ENCODE measurements around the gene TTC39B. TPM values are rescaled to one million over a fixed set of nuclear protein-coding genes. Genes with fewer than 3 reads are reported as not detected.

TTC39B gene
- total and polyA plus RNA-seq, 2 of the 8 experiments (the other 6 are each of a cell fraction or from before 2014, with no cell fraction given) = 1.6 to 10.9 TPM

DNA sequence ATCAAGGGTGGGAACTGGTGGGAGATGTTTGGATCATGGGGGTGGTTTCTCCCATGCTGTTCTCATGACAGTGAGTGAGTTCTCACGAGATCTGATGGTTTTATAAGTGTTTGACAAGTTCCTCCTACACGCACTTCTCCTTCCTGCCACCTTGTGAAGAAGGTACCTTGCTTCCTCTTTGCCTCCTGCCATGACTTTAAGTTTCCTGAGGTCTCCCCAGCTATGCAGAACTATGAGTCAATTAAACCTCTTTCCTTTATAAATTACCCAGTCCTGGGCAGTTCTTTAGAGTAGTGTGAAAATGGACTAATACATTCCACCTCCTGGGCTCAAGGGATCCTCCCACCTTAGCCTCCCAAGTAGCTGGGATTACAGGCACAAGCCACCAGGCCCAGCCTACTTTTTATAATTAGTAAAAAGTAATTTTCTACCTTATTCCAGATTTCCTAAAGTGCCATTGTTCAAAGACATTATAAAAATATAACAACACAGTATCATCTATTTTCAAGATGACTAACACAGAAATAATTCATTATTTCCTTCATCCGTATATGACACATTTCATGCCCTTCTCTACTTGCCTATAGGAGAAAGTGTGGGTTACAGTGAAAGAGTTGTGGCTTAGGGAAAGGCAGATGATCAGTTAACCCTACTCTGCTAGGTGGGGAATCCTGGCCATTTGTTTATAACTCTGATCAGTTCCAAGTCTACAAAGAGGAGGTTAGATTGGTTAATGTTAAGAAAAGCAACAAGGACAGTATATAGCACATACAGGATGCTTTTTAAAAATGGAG, 99.9 kb downstream of the TTC39B start:
- H3K56ac ChIP-seq (replicated peaks; ENCODE audit: insufficient read length, low read depth, low read length) = no peak overlapping the region
- DNase-seq (ENCODE audit: low read depth in 1 of 2, low spot score in 2 of 2) (no peak), FAIRE-seq (no peak)
- H3K23ac ChIP-seq (ENCODE audit: insufficient read length) = no peak overlapping the region
- H2BK15ac ChIP-seq (ENCODE audit: low read length) = no peak overlapping the region
- no peaks in the 10 kb centered on the region for H3K79me1 ChIP-seq (ENCODE audit: low read depth, low read length)
- H3K23me2 ChIP-seq (ENCODE audit: low read depth, low read length) = no peaks in the 10 kb centered on the region; the same call in 1 of the 2 replicates
- H3K9me3 ChIP-seq (ENCODE audit: insufficient read depth in 2 of 2, low read depth in 1 of 2, low read length in 1 of 2) = no peaks in the 10 kb centered on the region; a peak in 1 of 4 replicates
- H2BK120ac ChIP-seq (replicated peaks; ENCODE audit: low read depth, low read length) = no peak overlapping the region
- no peak overlapping the region for H2BK12ac ChIP-seq (ENCODE audit: low read depth, low read length)
- no peaks in the 10 kb centered on the region for H3K79me2 ChIP-seq (ENCODE audit: control insufficient read depth in 1 of 2, insufficient read depth in 2 of 2, low read length in 2 of 2)
- H3K18ac ChIP-seq (ENCODE audit: extremely low read depth, low read length) = no peak overlapping the region
- H3K4me1 ChIP-seq (replicated peaks in 1 of 4; ENCODE audit: control insufficient read depth in 3 of 4, insufficient read depth in 4 of 4, low read length in 3 of 4) = peaks cover 0 to 3% (median 0%) of the 10 kb centered on the region in 4 experiments; a peak in 1 of 7 replicates
- no peaks in the 10 kb centered on the region for H4K20me1 ChIP-seq (replicated peaks in 1 of 2; ENCODE audit: control insufficient read depth in 1 of 2, insufficient read depth in 2 of 2, low read length in 2 of 2)
- H3K36me3 ChIP-seq (ENCODE audit: control insufficient read depth in 2 of 4, insufficient read depth in 4 of 4, low read length in 3 of 4) = peaks cover 0 to 2% (median 0%) of the 10 kb centered on the region in 4 experiments; a peak in 1 of 8 replicates
- no peak overlapping the region for H3K4me3 ChIP-seq (ENCODE audit: extremely low read depth in 1 of 4, insufficient read depth in 2 of 4, low read depth in 3 of 4, low read length in 4 of 4)
- H4K5ac ChIP-seq (ENCODE audit: insufficient read length, low read depth, low read length) = no peak overlapping the region
- no peaks in the 10 kb centered on the region for H3K27me3 ChIP-seq (replicated peaks in 1 of 4; ENCODE audit: control insufficient read depth in 3 of 4, extremely low read depth in 1 of 4, insufficient read depth in 3 of 4, low read length in 3 of 4)
- ChIA-PET POLR2A (ENCODE audit: partially characterized antibody) (no interaction called here), CTCF (ENCODE audit: partially characterized antibody) (interaction anchor here (1.1 to 1.3 kb wide), 3 partner anchors 25 to 148 kb away, joined by 3 read pairs; no protein-coding TSS in a partner anchor)
- H2AFZ ChIP-seq (ENCODE audit: low read length) = no peak overlapping the region
- no peak overlapping the region for H2AK5ac ChIP-seq (ENCODE audit: low read depth, low read length)
- 94% methylated on average over 3 of the region's 3 CpGs; no CpG with 5 or more reads in 1 of the 2 experiments for WGBS, 2 experiments (ENCODE audit: extremely low coverage in 1 of 2, insufficient coverage in 1 of 2, insufficient read length in 1 of 2, insufficient replicate concordance in 2 of 2, low coverage in 1 of 2, low lambda C conversion rate in 2 of 2, missing lambda C conversion rate in 1 of 2)
- H2BK20ac ChIP-seq (ENCODE audit: low read length) = no peak overlapping the region
- no peak overlapping the region for H3K27ac ChIP-seq (ENCODE audit: low read depth, low read length)
- no peak overlapping the region for H2BK5ac ChIP-seq (ENCODE audit: low read depth, low read length)
- H3K14ac ChIP-seq (ENCODE audit: insufficient read length) = no peak overlapping the region
- H4K91ac ChIP-seq (replicated peaks; ENCODE audit: insufficient read length, low read length) = no peak overlapping the region
- H4K8ac ChIP-seq (ENCODE audit: extremely low read depth, insufficient read depth, low read length) = no peak overlapping the region
- no peak overlapping the region for H3K4ac ChIP-seq (replicated peaks; ENCODE audit: insufficient read length, low read depth, low read length)
- no peak overlapping the region for H3K9ac ChIP-seq (replicated peaks in 1 of 4; ENCODE audit: extremely low read depth in 1 of 4, low read depth in 3 of 4, low read length in 3 of 4)
- no peak overlapping the region for H3K4me2 ChIP-seq (ENCODE audit: insufficient read depth in 1 of 2, low read depth in 2 of 2, low read length in 2 of 2)

All from H1 (cell line).